Measurements from ENCODE around the gene LRP4. TPM values are rescaled to one million over a fixed set of nuclear protein-coding genes. Genes with fewer than 3 reads are reported as not detected.

LRP4 gene
- total and polyA plus RNA-seq, 3 experiments from 2014 or later, result 0.27 to 0.35 TPM; not detected in 1

DNA sequence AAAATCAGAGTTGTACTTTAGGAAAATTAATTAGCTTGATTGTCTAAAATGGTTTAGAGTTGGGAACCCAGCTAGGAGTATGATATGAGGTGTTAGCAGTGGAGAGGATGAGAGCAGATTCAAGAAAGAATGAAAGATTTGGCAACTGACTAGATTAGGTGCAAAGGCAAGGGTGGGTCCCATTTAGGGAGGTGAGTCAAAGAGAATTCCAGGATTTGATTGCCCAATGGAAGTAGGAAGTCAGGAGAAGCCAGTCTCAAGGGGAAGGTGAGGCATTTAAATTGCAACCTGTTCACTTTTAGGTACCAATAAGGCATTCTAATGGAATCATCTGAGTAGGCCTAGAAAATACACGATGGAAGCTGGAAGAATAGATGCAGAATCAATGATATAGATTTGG is 68.7 kb downstream of the LRP4 start:
- H3K36me3 Mint-ChIP-seq, result peaks cover 0 to 10% (median 0%) of the 10 kb centered on the region in 3 donors
- POLR2A ChIA-PET, result no interaction called here
- H3K27ac Mint-ChIP-seq, result no peak overlapping the region
- DNase-seq, result no peak
- H3K9me3 ChIP-seq (ENCODE audit: low read length), result no peaks in the 10 kb centered on the region
- no peaks in the 10 kb centered on the region for H3K9me3 Mint-ChIP-seq
- peaks cover 0 to 10% of the 10 kb centered on the region in 2 donors for H3K27me3 Mint-ChIP-seq
- H3K4me1 ChIP-seq (ENCODE audit: insufficient read depth, low read length), result peaks cover 14% of the 10 kb centered on the region
- H3K4me3 ChIP-seq (ENCODE audit: low read length), result no peak overlapping the region
- peaks cover 17 to 20% (median 20%) of the 10 kb centered on the region in 3 donors for H3K4me1 Mint-ChIP-seq
- H3K27me3 ChIP-seq (ENCODE audit: insufficient read depth, low read length, poor library complexity, severe bottlenecking), result no peaks in the 10 kb centered on the region
- no peak overlapping the region for H3K27ac ChIP-seq (ENCODE audit: low read depth, low read length)
- no peaks in the 10 kb centered on the region for H3K36me3 ChIP-seq (ENCODE audit: insufficient read depth, low read length)
- CTCF ChIA-PET, result no interaction called here
- no peak overlapping the region for H3K4me3 Mint-ChIP-seq

DNA sequence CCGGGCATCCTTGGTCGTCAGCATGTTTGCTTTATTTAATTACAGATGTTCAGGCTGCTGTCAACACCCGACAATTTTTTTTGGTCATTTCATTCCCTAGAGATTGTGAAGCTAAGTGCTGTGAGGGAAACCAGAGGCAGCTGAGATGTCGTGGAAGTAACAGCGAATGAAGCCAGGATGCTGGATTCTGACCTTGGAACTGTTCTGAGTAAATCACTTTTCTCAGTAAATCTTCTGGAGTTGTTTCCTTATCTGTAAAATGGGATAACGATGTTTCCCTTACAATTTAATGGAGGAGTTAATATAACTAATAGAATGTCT is 71.9 kb downstream of the LRP4 start:
- Mint-ChIP-seq H3K9me3 (no peaks in the 10 kb centered on the region), H3K4me1 (peaks cover 36 to 47% (median 46%) of the 10 kb centered on the region in 3 donors), H3K27ac (peak overlapping the region in 6 of 8 donors; percentile 90 to 97 (median 94)), H3K4me3 (peak overlapping the region; percentile 93 to 99 (median 97)), H3K36me3 (peaks cover 0 to 14% (median 0%) of the 10 kb centered on the region in 3 donors), H3K27me3 (peaks cover 0 to 8% of the 10 kb centered on the region in 2 donors)
- peak overlapping the region; percentile 69 for H3K4me3 ChIP-seq (ENCODE audit: low read length)
- no peaks in the 10 kb centered on the region for H3K9me3 ChIP-seq (ENCODE audit: low read length)
- H3K36me3 ChIP-seq (ENCODE audit: insufficient read depth, low read length), result no peaks in the 10 kb centered on the region
- H3K27me3 ChIP-seq (ENCODE audit: insufficient read depth, low read length, poor library complexity, severe bottlenecking), result no peaks in the 10 kb centered on the region
- H3K27ac ChIP-seq (ENCODE audit: low read depth, low read length), result peak overlapping the region; percentile 76
- peaks cover 20% of the 10 kb centered on the region for H3K4me1 ChIP-seq (ENCODE audit: insufficient read depth, low read length)
- no peak for DNase-seq
- POLR2A ChIA-PET, result interaction anchor here (0.6 kb wide), 1 partner anchor 339 kb away, joined by 3 read pairs; no protein-coding TSS in a partner anchor
- CTCF ChIA-PET, result interaction anchor here (1.0 kb wide), 1 partner anchor 20 kb away, joined by 7 read pairs; no protein-coding TSS in a partner anchor

DNA sequence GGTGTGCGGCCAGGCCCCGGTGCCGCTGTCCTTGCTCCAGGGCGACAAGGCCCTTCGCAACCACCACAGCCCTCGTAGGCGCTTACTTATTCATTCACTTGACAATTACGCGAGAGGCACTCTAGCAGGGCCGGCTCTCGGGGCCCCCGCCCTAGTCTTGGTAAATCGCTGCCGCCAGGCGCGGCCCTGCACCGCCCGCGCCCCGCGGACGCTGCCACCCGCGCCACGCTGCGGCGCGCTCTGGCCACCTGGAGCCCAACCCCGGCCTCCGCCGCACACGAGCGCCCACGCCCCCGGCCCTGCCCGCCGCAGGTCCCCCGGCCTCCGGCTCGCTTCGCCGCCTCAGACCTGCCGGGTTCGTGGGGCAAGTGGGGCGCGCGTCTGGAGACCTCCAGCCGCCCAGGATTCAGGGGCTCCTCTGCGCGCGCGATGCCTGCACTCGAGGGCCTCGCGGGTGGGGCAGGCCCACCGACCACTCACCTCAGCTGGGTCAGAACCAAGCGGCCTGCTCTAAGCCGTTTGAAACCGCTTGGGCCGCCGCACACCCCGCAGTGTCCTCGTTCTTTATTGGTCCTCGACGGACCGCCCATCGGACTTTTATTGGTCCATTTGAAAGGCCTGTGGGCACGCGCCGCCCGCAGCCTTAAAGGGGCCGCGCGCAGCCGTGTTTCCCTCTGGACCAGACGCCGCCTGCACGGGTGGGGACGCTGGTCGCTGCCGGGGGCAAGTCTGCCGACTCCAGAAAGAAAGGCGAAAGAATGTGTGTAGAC is 72.4 kb downstream of the LRP4 start, which contains the start of gene CKAP5:
TSS of gene CKAP5 (minus strand) at position 541 of the 770 bp plus-strand sequence. CDS start 25,049 bp downstream, outside the sequence.
- peaks cover 0 to 17% (median 0%) of the 10 kb centered on the region in 3 donors for H3K36me3 Mint-ChIP-seq
- no peaks in the 10 kb centered on the region for H3K27me3 ChIP-seq (ENCODE audit: insufficient read depth, low read length, poor library complexity, severe bottlenecking)
- peaks cover 38 to 50% (median 46%) of the 10 kb centered on the region in 3 donors for H3K4me1 Mint-ChIP-seq
- H3K4me3 Mint-ChIP-seq, result peak within 1 kb of the TSS; percentile 96 to 99 (median 97)
- ChIA-PET CTCF (interaction anchor here (1.0 kb wide), 1 partner anchor 19 kb away, joined by 7 read pairs; no protein-coding TSS in a partner anchor), POLR2A (interaction anchor here (0.6 kb wide), 1 partner anchor 339 kb away, joined by 3 read pairs; no protein-coding TSS in a partner anchor)
- peak within 1 kb of the TSS; percentile 90 to 98 (median 96) for H3K27ac Mint-ChIP-seq
- no peaks in the 10 kb centered on the region for H3K36me3 ChIP-seq (ENCODE audit: insufficient read depth, low read length)
- H3K27me3 Mint-ChIP-seq, result peaks cover 0 to 8% of the 10 kb centered on the region in 2 donors
- DNase-seq, result peak; percentile 77 to 90 (median 84)
- H3K27ac ChIP-seq (ENCODE audit: low read depth, low read length), result peak within 1 kb of the TSS; percentile 76
- H3K9me3 Mint-ChIP-seq, result no peaks in the 10 kb centered on the region
- H3K4me1 ChIP-seq (ENCODE audit: insufficient read depth, low read length), result peaks cover 20% of the 10 kb centered on the region
- no peaks in the 10 kb centered on the region for H3K9me3 ChIP-seq (ENCODE audit: low read length)
- H3K4me3 ChIP-seq (ENCODE audit: low read length), result peak within 1 kb of the TSS; percentile 69

DNA sequence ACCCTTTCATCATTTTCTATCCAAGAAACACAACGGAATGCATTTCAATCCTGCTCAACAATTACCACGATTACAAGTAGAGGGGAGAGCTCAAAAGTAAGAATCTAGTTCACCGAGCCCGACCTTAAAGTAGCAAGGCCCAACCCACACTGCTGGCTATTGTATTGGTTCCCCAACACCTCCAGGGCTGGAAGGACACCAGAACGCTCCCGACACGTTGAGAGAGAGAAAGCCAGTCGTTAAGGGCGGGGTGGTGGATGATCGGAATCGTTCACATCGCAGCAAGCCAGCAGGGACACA is 73.0 kb downstream of the LRP4 start:
- H3K27ac ChIP-seq (ENCODE audit: low read depth, low read length), result peak overlapping the region; percentile 76
- peaks cover 0 to 19% (median 0%) of the 10 kb centered on the region in 3 donors for H3K36me3 Mint-ChIP-seq
- H3K9me3 ChIP-seq (ENCODE audit: low read length), result no peaks in the 10 kb centered on the region
- DNase-seq, result no peak
- H3K9me3 Mint-ChIP-seq, result no peaks in the 10 kb centered on the region
- H3K4me3 ChIP-seq (ENCODE audit: low read length), result peak overlapping the region; percentile 69
- ChIA-PET CTCF (interaction anchor here (0.9 kb wide), 1 partner anchor 19 kb away, joined by 4 read pairs; no protein-coding TSS in a partner anchor), POLR2A (no interaction called here)
- H3K4me1 Mint-ChIP-seq, result peaks cover 40 to 53% (median 46%) of the 10 kb centered on the region in 3 donors
- H3K4me3 Mint-ChIP-seq, result peak overlapping the region; percentile 86 to 96 (median 92)
- peak overlapping the region; percentile 77 to 98 (median 93) for H3K27ac Mint-ChIP-seq
- peaks cover 0 to 8% of the 10 kb centered on the region in 2 donors for H3K27me3 Mint-ChIP-seq
- no peaks in the 10 kb centered on the region for H3K27me3 ChIP-seq (ENCODE audit: insufficient read depth, low read length, poor library complexity, severe bottlenecking)
- H3K4me1 ChIP-seq (ENCODE audit: insufficient read depth, low read length), result peaks cover 20% of the 10 kb centered on the region
- no peaks in the 10 kb centered on the region for H3K36me3 ChIP-seq (ENCODE audit: insufficient read depth, low read length)

DNA sequence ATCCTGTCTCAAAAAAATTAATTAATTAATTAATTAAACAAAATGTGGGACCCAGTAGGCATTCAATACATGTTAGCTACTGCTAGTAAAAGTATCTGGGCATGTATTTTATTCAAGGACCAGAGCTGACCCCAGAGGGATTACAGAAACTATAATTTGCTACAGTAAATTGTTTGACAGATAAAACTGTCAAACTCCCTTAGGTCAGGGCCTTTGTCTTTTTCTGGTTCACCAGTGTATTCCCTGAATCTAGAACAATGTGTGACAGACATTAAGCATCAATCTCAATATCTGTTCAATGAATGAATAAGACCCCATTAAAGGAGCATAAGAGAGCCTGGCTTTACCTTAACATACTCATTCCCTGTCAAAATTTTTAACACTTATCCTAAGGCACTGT is 78.2 kb downstream of the LRP4 start:
- no peaks in the 10 kb centered on the region for H3K27me3 ChIP-seq (ENCODE audit: insufficient read depth, low read length, poor library complexity, severe bottlenecking)
- Mint-ChIP-seq H3K36me3 (peaks cover 0 to 14% (median 2%) of the 10 kb centered on the region in 3 donors), H3K27ac (no peak overlapping the region), H3K9me3 (no peaks in the 10 kb centered on the region), H3K4me3 (no peak overlapping the region), H3K27me3 (no peaks in the 10 kb centered on the region), H3K4me1 (peaks cover 46 to 75% (median 67%) of the 10 kb centered on the region in 3 donors)
- no peak for DNase-seq
- no peaks in the 10 kb centered on the region for H3K9me3 ChIP-seq (ENCODE audit: low read length)
- ChIA-PET CTCF (no interaction called here), POLR2A (no interaction called here)
- no peaks in the 10 kb centered on the region for H3K36me3 ChIP-seq (ENCODE audit: insufficient read depth, low read length)
- H3K4me3 ChIP-seq (ENCODE audit: low read length), result no peak overlapping the region
- H3K27ac ChIP-seq (ENCODE audit: low read depth, low read length), result no peak overlapping the region
- H3K4me1 ChIP-seq (ENCODE audit: insufficient read depth, low read length), result peaks cover 22% of the 10 kb centered on the region

DNA sequence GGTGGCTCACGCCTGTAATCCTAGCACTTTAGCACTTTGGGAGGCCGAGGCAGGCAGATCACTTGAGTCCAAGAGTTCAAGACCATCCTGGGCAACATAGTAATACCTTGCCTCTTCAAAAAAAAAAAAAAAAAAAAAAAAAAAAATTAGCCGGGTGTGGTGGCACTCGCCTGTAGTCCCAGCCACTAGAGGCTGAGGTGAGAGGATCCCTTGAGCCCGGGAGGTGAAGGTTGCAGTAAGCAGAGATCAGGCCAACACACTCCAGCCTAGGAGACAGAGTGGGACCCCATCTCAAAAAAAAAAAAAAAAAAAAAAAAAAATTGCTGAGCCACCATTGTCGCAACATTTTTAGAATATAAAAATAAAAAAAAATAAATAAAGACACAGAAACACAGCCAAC is 79.8 kb downstream of the LRP4 start:
- Mint-ChIP-seq H3K4me1 (peaks cover 33 to 64% (median 50%) of the 10 kb centered on the region in 3 donors), H3K9me3 (no peaks in the 10 kb centered on the region), H3K4me3 (no peak overlapping the region), H3K27me3 (no peaks in the 10 kb centered on the region), H3K27ac (no peak overlapping the region), H3K36me3 (peaks cover 0 to 14% (median 2%) of the 10 kb centered on the region in 3 donors)
- H3K36me3 ChIP-seq (ENCODE audit: insufficient read depth, low read length), result no peaks in the 10 kb centered on the region
- H3K27me3 ChIP-seq (ENCODE audit: insufficient read depth, low read length, poor library complexity, severe bottlenecking), result no peaks in the 10 kb centered on the region
- CTCF ChIA-PET, result no interaction called here
- no peak for DNase-seq
- no peak overlapping the region for H3K4me3 ChIP-seq (ENCODE audit: low read length)
- peaks cover 11% of the 10 kb centered on the region for H3K4me1 ChIP-seq (ENCODE audit: insufficient read depth, low read length)
- H3K27ac ChIP-seq (ENCODE audit: low read depth, low read length), result no peak overlapping the region
- POLR2A ChIA-PET, result no interaction called here
- no peaks in the 10 kb centered on the region for H3K9me3 ChIP-seq (ENCODE audit: low read length)

DNA sequence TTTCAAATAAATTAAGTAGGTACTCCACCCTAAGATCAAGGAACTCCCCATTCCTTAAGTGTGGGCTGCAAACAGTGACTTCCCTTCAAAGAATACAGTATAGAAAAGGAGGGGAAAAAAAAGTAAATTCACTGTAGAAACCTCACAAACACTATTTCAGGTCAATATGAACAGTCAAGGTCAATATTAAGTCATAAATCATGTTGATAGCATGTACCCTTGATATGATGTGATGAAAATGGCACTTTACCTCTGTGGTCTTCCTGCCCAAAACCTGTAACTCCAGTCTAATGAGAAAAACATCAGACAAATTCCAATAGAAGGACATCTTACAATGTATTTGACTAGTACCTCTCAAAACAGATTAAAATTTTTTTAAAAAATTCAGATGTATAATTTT is 80.5 kb downstream of the LRP4 start:
- CTCF ChIA-PET, result no interaction called here
- POLR2A ChIA-PET, result no interaction called here
- H3K27ac Mint-ChIP-seq, result no peak overlapping the region
- no peak for DNase-seq
- no peaks in the 10 kb centered on the region for H3K36me3 ChIP-seq (ENCODE audit: insufficient read depth, low read length)
- no peaks in the 10 kb centered on the region for H3K27me3 ChIP-seq (ENCODE audit: insufficient read depth, low read length, poor library complexity, severe bottlenecking)
- no peak overlapping the region for H3K4me3 ChIP-seq (ENCODE audit: low read length)
- H3K4me1 ChIP-seq (ENCODE audit: insufficient read depth, low read length), result peaks cover 11% of the 10 kb centered on the region
- H3K36me3 Mint-ChIP-seq, result peaks cover 0 to 14% (median 2%) of the 10 kb centered on the region in 3 donors
- no peaks in the 10 kb centered on the region for H3K27me3 Mint-ChIP-seq
- no peaks in the 10 kb centered on the region for H3K9me3 ChIP-seq (ENCODE audit: low read length)
- no peak overlapping the region for H3K4me3 Mint-ChIP-seq
- H3K4me1 Mint-ChIP-seq, result peaks cover 28 to 63% (median 48%) of the 10 kb centered on the region in 3 donors
- H3K27ac ChIP-seq (ENCODE audit: low read depth, low read length), result no peak overlapping the region
- H3K9me3 Mint-ChIP-seq, result no peaks in the 10 kb centered on the region

DNA sequence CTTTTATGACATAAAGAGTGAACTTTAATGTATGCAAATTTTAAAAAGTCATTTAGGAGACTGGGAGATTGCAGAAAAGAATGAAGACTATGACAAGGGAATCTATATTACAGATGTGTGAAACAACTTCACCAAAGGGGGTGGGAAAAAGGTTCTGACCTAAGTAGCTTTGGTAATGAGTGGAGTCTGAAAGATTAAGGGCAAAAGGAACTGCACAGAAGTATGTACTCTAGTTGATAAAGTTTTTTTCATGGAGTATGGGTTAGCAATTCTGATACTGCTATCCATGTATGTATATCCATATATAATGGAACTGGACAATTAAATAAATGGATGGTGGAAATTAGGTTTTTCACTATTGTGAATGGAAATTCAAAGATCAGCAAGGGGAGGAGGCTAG is 81.5 kb downstream of the LRP4 start:
- ChIA-PET CTCF (no interaction called here), POLR2A (no interaction called here)
- Histone ChIP-seq H3K4me1 (ENCODE audit: insufficient read depth, low read length) (peaks cover 11% of the 10 kb centered on the region), H3K4me3 (ENCODE audit: low read length) (no peak overlapping the region), H3K27me3 (ENCODE audit: insufficient read depth, low read length, poor library complexity, severe bottlenecking) (no peaks in the 10 kb centered on the region), H3K27ac (ENCODE audit: low read depth, low read length) (no peak overlapping the region), H3K9me3 (ENCODE audit: low read length) (no peaks in the 10 kb centered on the region), H3K36me3 (ENCODE audit: insufficient read depth, low read length) (no peaks in the 10 kb centered on the region)
- no peak overlapping the region for H3K4me3 Mint-ChIP-seq
- no peaks in the 10 kb centered on the region for H3K27me3 Mint-ChIP-seq
- no peaks in the 10 kb centered on the region for H3K9me3 Mint-ChIP-seq
- H3K27ac Mint-ChIP-seq, result no peak overlapping the region
- peaks cover 25 to 61% (median 41%) of the 10 kb centered on the region in 3 donors for H3K4me1 Mint-ChIP-seq
- DNase-seq, result no peak
- peaks cover 0 to 10% (median 2%) of the 10 kb centered on the region in 3 donors for H3K36me3 Mint-ChIP-seq
